ENCODE results near the gene FAM234B. TPM values are rescaled to one million over a fixed set of nuclear protein-coding genes. Genes with fewer than 3 reads are reported as not detected.

Gene FAM234B
- total RNA-seq: 4.6 and 5.0 TPM in 2 replicates

DNA sequence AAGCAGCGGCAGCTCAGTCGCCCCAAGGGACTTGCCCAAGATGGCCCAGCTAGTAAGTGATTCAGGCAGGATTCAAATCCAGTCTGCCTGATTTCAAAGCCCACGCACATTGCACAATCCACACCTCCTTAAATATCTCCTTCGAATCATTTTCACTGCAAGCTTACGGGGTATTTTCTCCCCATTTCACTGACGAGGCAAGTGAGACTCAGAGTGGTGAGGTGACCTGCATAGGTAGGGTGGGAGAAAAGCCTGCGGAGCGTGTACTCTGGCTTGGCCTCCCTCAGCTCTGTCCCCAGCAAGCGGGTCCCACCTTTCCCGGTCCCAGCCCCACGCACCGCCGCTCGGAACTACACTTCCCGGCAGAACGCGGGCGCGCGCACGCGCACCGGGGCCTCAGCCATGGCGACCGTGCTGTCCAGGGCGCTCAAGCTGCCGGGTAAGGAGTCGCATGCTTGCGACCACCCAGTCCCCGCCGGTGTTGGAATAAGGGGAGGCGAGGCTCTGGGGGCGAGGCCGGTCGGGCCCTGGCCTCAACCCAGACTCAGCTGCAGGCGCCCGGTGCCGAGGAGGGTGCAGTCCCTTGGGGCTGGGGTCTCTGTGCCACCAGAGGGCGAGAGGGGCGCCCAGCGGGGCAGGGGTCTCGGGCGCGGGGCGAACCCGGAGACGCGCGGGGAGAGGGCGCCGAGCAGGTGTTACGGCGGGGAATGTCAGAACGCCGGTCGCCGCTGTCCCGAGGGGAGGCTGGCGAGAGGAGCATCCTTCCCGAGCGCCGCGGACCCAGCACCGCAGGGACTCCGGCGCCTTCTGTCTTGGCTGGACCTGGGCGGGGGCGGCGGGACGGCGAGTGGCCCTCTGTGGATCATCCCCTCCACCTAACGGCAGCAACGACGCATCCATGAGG is at the start of gene FAM234B:
FAM234B (plus strand) TSS at position 380 of the 904 bp plus-strand sequence; CDS start at position 403, 23 bp downstream.

GRCh38 chr12:12999959-13000615 is 44.1 kb upstream of the FAM234B start, which contains the start of gene HEBP1:
Gene HEBP1 (minus strand): TSS chr12:13000265. CDS start chr12:13000114, 151 bp downstream.

GRCh38 chr12:13103391-13104033 is 59.3 kb downstream of the FAM234B start, which contains the start of gene GSG1:
Gene GSG1 (minus strand): TSS chr12:13103667. CDS start chr12:13103512, 155 bp downstream.

Other genes with a start within 250 kb of the FAM234B start
- 61.2 and 62.5 TPM in 2 replicates for gene DDX47, start 231.0 kb upstream of the FAM234B start, total RNA-seq
- 6.1 and 7.4 TPM in 2 replicates for gene GPRC5A, start 152.8 kb upstream of the FAM234B start, total RNA-seq
- not detected in 2 replicates for gene GPRC5D, start 92.2 kb upstream of the FAM234B start, total RNA-seq
- gene HEBP1, start 44.1 kb upstream of the FAM234B start, total RNA-seq: 14.6 and 19.0 TPM in 2 replicates
- 0.34 and 1.5 TPM in 2 replicates for gene GSG1, start 59.3 kb downstream of the FAM234B start, total RNA-seq
- 356 and 471 TPM in 2 replicates for gene EMP1, start 152.3 kb downstream of the FAM234B start, total RNA-seq

Data from bronchus fibroblast of lung (primary cell).